Fibroblast of lung (primary cell): ENCODE measurements around the gene PXDN.

Experiments
- EZH2 ChIP-seq: IDR thresholded peaks from 2 replicates; pipeline ENCODE4 v1.5.1; 2012; ENCODE audit warnings: low read length, control low read depth, mild to moderate bottlenecking; ENCODE audit errors: missing control alignments
- TF ChIP-seq, protein P1 (sequence below), 2 donors: IDR thresholded peaks in 1 of 2; conservative IDR thresholded peaks in 1 of 2; 1 replicate in 1 of 2; 2 replicates in 1 of 2; pipeline ENCODE4 v1.5.1; 2011 to 2012; ENCODE audit warnings: low read length in 2 of 2, control low read depth in 1 of 2, inconsistent platforms in 1 of 2, low read depth in 1 of 2, mild to moderate bottlenecking in 1 of 2

DNA sequence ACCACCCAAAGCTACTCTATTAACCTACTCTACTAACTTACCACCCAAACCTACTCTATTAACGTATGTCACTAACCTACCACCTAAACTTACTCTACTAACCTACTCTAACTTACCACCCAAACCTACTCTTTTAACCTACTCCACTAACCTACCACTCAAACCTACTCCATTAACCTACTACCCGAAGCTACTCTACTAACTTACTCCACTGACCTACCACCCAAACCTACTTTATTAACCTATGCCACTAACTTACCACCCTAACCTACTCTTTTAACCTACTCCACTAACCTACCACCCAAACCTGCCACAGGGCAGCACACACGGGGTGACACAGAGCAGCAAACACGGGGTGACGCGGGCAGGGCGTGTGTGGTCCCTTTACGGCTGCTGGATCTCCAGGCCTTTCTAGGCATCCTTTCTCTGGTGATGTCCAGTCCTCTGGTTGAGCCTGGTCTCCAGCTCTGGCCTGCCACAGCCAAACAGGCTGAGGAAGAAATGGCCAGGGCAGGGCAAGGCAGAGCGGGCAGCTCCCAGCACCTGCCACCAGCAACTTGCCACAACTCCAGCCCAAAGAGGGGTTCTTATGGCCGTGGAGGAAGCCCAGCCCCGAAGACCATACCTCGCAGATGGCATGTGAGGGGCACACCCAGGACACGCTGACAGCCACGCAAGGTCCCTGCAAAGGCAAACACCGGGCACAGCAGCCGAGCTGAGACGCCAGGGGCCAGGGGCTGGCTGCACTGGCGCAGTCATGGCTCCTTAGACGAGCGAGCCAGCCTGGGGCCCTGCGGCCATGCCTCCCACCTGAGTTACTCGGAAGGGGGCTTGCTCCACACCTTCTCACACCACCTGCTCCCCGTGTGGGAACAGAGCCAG, 25.7 kb downstream of the PXDN start:
- TF ChIP-seq, protein P1, sequence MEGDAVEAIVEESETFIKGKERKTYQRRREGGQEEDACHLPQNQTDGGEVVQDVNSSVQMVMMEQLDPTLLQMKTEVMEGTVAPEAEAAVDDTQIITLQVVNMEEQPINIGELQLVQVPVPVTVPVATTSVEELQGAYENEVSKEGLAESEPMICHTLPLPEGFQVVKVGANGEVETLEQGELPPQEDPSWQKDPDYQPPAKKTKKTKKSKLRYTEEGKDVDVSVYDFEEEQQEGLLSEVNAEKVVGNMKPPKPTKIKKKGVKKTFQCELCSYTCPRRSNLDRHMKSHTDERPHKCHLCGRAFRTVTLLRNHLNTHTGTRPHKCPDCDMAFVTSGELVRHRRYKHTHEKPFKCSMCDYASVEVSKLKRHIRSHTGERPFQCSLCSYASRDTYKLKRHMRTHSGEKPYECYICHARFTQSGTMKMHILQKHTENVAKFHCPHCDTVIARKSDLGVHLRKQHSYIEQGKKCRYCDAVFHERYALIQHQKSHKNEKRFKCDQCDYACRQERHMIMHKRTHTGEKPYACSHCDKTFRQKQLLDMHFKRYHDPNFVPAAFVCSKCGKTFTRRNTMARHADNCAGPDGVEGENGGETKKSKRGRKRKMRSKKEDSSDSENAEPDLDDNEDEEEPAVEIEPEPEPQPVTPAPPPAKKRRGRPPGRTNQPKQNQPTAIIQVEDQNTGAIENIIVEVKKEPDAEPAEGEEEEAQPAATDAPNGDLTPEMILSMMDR (conservative IDR thresholded peaks at IDR 0.05 in 1 of 2, IDR thresholded peaks at IDR 0.05 in 1 of 2; ENCODE audit: low read depth in 1 of 2, low read length in 2 of 2), result no peak
- TF ChIP-seq EZH2, result no peak
